Breast epithelium (tissue), 3 donors: ENCODE results near the gene RPGR.

Source experiments
- POLR2A ChIP-seq: fragments of 450-650 bp; IDR thresholded peaks from one replicate; pipeline ENCODE4 v1.6.1; 2016; ENCODE audit warnings: antibody characterized with exemption, mild to moderate bottlenecking, moderate library complexity
- POLR2AphosphoS5 ChIP-seq, 3 donors: sonication (generic); formaldehyde crosslinking; IDR thresholded peaks; one replicate each; pipeline ENCODE4 v1.6.1; 2017; ENCODE audit warnings: antibody characterized with exemption in 3 of 3
- TF ChIP-seq, protein P1 (sequence below), 3 donors: fragments of 450-650 bp; IDR thresholded peaks; one replicate each; pipeline ENCODE4 v1.5.1; 2016 to 2017; ENCODE audit warnings: antibody characterized with exemption in 3 of 3, mild to moderate bottlenecking in 3 of 3, moderate library complexity in 3 of 3

DNA sequence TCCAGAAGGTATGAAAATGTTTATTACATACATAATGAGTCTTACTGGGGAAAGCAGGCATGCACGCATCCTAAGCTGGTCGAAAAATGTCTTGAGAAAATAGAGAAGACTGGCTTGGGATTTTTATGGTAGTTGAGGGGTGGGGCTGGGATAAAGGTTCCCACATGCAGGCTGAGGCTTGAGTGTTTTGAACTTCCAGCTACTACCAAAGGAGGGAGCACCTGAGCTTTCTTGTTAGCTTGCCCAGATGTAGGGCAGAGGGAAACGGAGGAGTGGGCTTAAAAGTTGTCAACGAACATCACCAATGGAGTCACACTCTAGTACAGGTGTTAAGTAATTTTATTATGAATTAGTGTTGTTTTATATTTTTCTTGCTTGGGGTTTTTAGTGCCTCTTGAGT, 67.1 kb downstream of the RPGR start:
- TF ChIP-seq, protein P1, sequence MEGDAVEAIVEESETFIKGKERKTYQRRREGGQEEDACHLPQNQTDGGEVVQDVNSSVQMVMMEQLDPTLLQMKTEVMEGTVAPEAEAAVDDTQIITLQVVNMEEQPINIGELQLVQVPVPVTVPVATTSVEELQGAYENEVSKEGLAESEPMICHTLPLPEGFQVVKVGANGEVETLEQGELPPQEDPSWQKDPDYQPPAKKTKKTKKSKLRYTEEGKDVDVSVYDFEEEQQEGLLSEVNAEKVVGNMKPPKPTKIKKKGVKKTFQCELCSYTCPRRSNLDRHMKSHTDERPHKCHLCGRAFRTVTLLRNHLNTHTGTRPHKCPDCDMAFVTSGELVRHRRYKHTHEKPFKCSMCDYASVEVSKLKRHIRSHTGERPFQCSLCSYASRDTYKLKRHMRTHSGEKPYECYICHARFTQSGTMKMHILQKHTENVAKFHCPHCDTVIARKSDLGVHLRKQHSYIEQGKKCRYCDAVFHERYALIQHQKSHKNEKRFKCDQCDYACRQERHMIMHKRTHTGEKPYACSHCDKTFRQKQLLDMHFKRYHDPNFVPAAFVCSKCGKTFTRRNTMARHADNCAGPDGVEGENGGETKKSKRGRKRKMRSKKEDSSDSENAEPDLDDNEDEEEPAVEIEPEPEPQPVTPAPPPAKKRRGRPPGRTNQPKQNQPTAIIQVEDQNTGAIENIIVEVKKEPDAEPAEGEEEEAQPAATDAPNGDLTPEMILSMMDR (IDR thresholded peaks at IDR 0.05): no peak
- TF ChIP-seq POLR2A (no peak), POLR2AphosphoS5 (IDR thresholded peaks at IDR 0.05) (no peak)
